HG02885 (cell line): Measurements from ENCODE around the gene ATIC.

Experiments used
- ATAC-seq: cut with Tn5 transposase; IDR thresholded peaks from one replicate; pipeline ENCODE4 v1.9.1; 2021; ENCODE audit warnings: mild to moderate bottlenecking; ENCODE audit not compliant: unreplicated experiment, poor library complexity

The ATIC gene

GRCh38 chr2:215314896-215315295 lies 3.0 kb downstream of the ATIC start:
- ATAC-seq: no peak

GRCh38 chr2:215315301-215315700 lies 3.4 kb downstream of the ATIC start:
- no peak for ATAC-seq

- ATAC-seq: no peak
Measured at GRCh38 chr2:215316336-215316735, 4.5 kb downstream of the ATIC start.

GRCh38 chr2:215319500-215319899 lies 7.6 kb downstream of the ATIC start:
- no peak for ATAC-seq

- ATAC-seq: no peak
Measured at GRCh38 chr2:215320102-215320501, 8.2 kb downstream of the ATIC start.

GRCh38 chr2:215320679-215321078 lies 8.8 kb downstream of the ATIC start:
- ATAC-seq: no peak

- ATAC-seq: no peak
Measured at GRCh38 chr2:215324811-215325210, 13.0 kb downstream of the ATIC start.

GRCh38 chr2:215328066-215328465 lies 16.2 kb downstream of the ATIC start:
- no peak for ATAC-seq

GRCh38 chr2:215332872-215333595 lies 21.2 kb downstream of the ATIC start:
- ATAC-seq: peak; percentile 66

- ATAC-seq: no peak
Measured at GRCh38 chr2:215338883-215339679, 27.2 kb downstream of the ATIC start.

- ATAC-seq: no peak
Measured at GRCh38 chr2:215347878-215348277, 36.0 kb downstream of the ATIC start.

GRCh38 chr2:215352602-215353001 lies 40.7 kb downstream of the ATIC start:
- ATAC-seq: no peak

- ATAC-seq: no peak
Measured at GRCh38 chr2:215354771-215355695, 43.2 kb downstream of the ATIC start.

- ATAC-seq: no peak
Measured at GRCh38 chr2:215355801-215356200, 43.9 kb downstream of the ATIC start.

- no peak for ATAC-seq
Measured at GRCh38 chr2:215356334-215356947, 44.6 kb downstream of the ATIC start.

GRCh38 chr2:215356948-215357461 lies 45.1 kb downstream of the ATIC start:
- no peak for ATAC-seq

- no peak for ATAC-seq
Measured at GRCh38 chr2:215357660-215358059, 45.8 kb downstream of the ATIC start.

- no peak for ATAC-seq
Measured at GRCh38 chr2:215358312-215358845, 46.5 kb downstream of the ATIC start.

- ATAC-seq: no peak
Measured at GRCh38 chr2:215358891-215359575, 47.2 kb downstream of the ATIC start.
